ENCODE measurements around the gene SPPL2B. TPM values are rescaled to one million over a fixed set of nuclear protein-coding genes. Genes with fewer than 3 reads are reported as not detected.

Gene SPPL2B
- total RNA-seq, 4 donors from 2014 or later: 46.8 to 97.6 (median 59.6) TPM

GRCh38 chr19:2283835-2284507 is 44.5 kb upstream of the SPPL2B start:
- H3K27ac ChIP-seq: no peak overlapping the region
- 96% methylated on average over 8 of the region's 8 CpGs for WGBS

GRCh38 chr19:2286402-2287140 is 41.9 kb upstream of the SPPL2B start:
- WGBS: 93% methylated on average over 20 of the region's 20 CpGs
- Histone ChIP-seq H3K9me3 (no peaks in the 10 kb centered on the region), H3K4me1 (peaks cover 37% of the 10 kb centered on the region), H3K27me3 (peaks cover 33% of the 10 kb centered on the region), H3K27ac (no peak overlapping the region), H3K4me3 (no peak overlapping the region), H3K36me3 (no peaks in the 10 kb centered on the region)
- no peak for DNase-seq (ENCODE audit: low spot score in 2 of 2)
- no peak for TF ChIP-seq POLR2A (IDR thresholded peaks at IDR 0.05)
- no peak for TF ChIP-seq EP300 (IDR thresholded peaks at IDR 0.05)
- TF ChIP-seq CTCF (IDR thresholded peaks at IDR 0.05): no peak
- no peak for TF ChIP-seq POLR2AphosphoS5 (IDR thresholded peaks at IDR 0.05)

More at GRCh38 chr19:2283835-2284507, 44.5 kb upstream of the SPPL2B start:
- no peak overlapping the region for H3K4me3 ChIP-seq
- no peak for TF ChIP-seq POLR2AphosphoS5 (IDR thresholded peaks at IDR 0.05)
- TF ChIP-seq EP300 (IDR thresholded peaks at IDR 0.05): no peak
- TF ChIP-seq POLR2A (IDR thresholded peaks at IDR 0.05): no peak
- no peak for TF ChIP-seq CTCF (IDR thresholded peaks at IDR 0.05)
- H3K4me1 ChIP-seq: peaks cover 17% of the 10 kb centered on the region
- H3K9me3 ChIP-seq: no peaks in the 10 kb centered on the region
- peaks cover 7% of the 10 kb centered on the region for H3K27me3 ChIP-seq
- no peaks in the 10 kb centered on the region for H3K36me3 ChIP-seq
- no peak for DNase-seq (ENCODE audit: low spot score in 2 of 2)

GRCh38 chr19:2287585-2288337 is 40.7 kb upstream of the SPPL2B start:
- 81% methylated on average over 12 of the region's 13 CpGs for WGBS
- TF ChIP-seq EP300 (IDR thresholded peaks at IDR 0.05): no peak
- no peak for TF ChIP-seq CTCF (IDR thresholded peaks at IDR 0.05)
- TF ChIP-seq POLR2AphosphoS5 (IDR thresholded peaks at IDR 0.05): no peak
- no peak for TF ChIP-seq POLR2A (IDR thresholded peaks at IDR 0.05)
- Histone ChIP-seq H3K9me3 (no peaks in the 10 kb centered on the region), H3K27me3 (peaks cover 44% of the 10 kb centered on the region), H3K4me1 (peaks cover 27% of the 10 kb centered on the region), H3K4me3 (no peak overlapping the region), H3K36me3 (peaks cover under 1% of the 10 kb centered on the region), H3K27ac (no peak overlapping the region)
- no peak for DNase-seq (ENCODE audit: low spot score in 2 of 2)

- peaks cover 27% of the 10 kb centered on the region for H3K4me1 ChIP-seq
- no peak overlapping the region for H3K27ac ChIP-seq
- H3K27me3 ChIP-seq: peaks cover 44% of the 10 kb centered on the region
- no peaks in the 10 kb centered on the region for H3K9me3 ChIP-seq
- peaks cover 4% of the 10 kb centered on the region for H3K36me3 ChIP-seq
- TF ChIP-seq POLR2AphosphoS5 (IDR thresholded peaks at IDR 0.05): no peak
- TF ChIP-seq EP300 (IDR thresholded peaks at IDR 0.05): no peak
- no peak for TF ChIP-seq POLR2A (IDR thresholded peaks at IDR 0.05)
- no peak for TF ChIP-seq CTCF (IDR thresholded peaks at IDR 0.05)
- 90% methylated on average over 11 of the region's 17 CpGs for WGBS
- no peak for DNase-seq (ENCODE audit: low spot score in 2 of 2)
- H3K4me3 ChIP-seq: no peak overlapping the region
Observed at GRCh38 chr19:2288338-2288817, 40.1 kb upstream of the SPPL2B start.

Data from suprapubic skin (tissue), 4 donors.